HG03469 (cell line): ENCODE data around the gene UBL4B.

Experiments
- ATAC-seq: cut with Tn5 transposase; IDR thresholded peaks from one replicate; pipeline ENCODE4 v1.9.1; 2021; ENCODE audit warnings: mild to moderate bottlenecking, moderate library complexity, moderate number of reproducible peaks; ENCODE audit not compliant: unreplicated experiment

The UBL4B gene

DNA sequence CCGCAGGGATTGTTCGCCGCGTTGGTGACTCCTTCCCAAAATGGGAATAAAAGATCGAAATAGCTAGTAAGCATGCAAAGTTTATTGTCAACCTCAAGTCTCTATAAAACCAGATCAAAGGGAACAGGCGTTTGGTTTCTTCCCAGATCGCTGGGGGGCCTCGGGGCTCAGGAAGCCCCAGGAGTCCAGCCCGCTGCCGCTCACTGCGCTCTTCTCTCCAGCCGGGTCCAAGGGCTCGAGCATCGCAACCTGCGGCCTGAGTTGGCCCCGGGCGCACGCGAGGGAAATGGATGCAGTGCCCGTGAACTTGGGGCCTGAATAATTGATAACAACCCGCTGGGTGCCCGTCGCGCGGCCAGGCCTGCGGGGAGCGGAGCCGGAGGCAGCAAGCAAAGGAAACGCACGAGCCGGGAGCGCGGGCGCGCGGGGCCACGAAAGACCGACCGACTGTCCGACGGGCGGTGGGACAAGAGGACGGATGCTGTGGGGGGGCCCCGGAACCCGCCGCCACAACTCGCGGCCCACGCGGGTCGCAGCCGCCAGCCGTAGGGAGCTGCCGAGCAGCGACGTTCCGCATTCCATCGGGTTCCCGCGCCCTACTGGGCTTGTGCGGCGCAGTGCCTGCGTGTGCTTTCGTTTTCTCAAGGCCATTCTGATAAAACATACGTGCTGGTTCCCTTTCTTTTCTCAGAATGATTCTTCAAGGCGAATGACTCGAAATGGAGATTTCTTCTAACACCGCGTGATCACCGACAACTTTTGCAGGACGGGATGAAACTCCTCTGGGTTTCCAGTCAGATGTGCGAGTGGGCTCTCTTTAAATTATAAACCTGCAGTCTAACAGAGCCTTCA lies 27.8 kb upstream of the UBL4B start:
- ATAC-seq: no peak

DNA sequence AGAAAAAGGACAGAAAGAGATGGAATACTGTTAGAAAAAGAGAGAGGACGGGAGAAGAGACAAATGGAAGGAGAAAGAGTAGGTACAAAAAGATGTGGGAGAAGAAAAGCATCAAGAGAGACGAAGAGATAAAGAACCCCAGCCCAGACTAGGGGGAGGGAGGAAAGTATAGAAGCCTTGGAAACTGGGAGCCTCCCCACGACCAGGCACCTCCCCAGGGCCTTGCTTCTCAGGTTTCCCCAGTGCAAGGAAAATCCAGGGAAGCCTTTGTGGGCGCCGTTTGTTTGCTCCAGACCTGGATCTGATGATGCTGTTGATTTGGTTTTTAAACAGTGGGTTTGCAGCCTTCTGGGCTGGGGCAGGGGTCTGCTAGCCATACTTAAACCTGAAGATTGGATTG lies 26.6 kb upstream of the UBL4B start:
- no peak for ATAC-seq

DNA sequence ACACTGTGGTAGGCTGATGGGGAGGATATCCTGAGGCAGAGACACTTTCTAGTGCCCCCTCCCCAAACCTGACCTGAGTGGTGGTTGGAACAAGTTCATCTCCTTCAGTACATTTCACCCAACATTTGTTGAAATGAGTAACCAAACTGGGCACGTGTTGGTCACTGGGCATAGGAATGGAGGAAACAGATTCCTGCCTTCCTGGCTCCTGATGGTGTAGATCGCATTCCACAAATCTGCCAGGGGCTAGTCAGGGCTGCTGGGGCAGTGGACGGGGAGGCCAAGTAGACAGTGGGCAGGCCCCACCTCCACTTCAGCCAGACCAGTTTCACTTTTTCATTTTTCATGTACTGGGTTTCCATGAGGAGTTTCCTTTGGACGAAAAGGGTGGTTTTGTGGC lies 25.3 kb upstream of the UBL4B start:
- no peak for ATAC-seq

DNA sequence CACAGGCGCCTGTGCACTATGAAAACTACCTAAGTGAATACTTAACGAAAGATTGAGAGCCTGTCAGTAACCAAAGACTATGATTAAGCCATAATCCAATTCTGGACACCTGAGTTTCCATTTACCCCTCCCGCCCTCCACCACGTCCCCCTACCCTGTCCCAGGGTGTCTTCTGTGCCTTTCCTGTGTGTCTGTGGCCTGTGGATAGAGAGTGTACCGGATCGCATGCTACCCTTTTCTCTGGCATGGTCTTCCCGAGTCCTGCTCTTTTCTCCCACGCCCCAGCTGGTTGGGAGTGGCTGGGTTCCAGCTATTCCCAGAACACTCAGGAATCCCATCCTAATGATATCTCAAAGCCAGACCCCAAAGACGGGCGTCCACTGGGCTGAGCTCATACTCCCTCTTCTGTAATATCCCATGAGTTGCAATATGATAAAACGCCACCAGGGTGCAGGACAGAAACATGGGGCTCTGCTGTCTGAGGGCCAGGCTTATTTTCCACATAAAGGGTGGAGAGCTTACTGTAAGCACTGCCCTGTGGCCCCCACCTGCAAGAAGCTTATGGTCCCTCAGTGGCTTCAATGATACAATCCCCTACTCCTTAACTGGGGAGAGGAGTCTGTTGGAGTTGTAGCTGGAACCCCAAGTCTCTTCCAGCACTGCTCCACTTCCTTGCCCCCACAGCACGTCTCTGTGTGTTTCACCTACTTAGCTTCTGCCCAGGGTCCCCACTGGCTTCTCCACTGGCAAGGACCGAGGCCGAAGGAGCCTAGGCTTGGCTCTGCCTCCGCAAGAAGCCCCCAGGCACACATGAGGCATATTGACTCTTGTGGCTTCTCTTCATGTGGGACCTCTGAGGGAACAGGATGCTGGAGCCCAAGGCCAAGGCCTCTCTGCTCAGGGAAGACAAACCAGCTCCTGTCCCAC lies 24.2 kb upstream of the UBL4B start:
- no peak for ATAC-seq

DNA sequence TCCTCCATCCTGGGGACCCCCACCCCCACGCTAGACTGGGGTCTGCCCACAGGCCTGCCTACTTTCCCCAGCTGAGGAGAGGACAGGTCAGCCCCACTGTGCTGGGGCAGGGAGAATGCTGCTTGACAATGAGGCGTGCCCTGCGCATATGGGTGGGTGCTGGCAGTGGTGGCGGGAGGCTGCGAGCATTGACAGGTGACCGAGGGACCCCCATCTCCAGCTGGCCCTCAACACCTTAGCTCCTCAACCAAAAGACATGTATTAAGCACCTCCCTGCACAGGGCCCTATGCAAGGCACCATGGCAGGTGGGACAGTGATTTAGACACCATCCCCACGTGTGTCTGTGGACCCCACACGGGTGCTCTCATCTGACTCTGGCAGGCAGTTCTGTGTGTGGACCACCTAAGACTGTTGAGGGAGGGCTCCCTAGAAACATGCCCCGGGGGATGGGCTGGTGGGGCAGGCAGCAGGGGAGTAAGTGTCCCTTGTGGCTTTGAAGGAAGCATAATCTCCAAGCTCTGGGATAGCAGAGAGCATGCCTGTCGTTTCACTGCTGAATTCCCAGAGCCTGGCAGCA lies 23.4 kb upstream of the UBL4B start:
- ATAC-seq: no peak

DNA sequence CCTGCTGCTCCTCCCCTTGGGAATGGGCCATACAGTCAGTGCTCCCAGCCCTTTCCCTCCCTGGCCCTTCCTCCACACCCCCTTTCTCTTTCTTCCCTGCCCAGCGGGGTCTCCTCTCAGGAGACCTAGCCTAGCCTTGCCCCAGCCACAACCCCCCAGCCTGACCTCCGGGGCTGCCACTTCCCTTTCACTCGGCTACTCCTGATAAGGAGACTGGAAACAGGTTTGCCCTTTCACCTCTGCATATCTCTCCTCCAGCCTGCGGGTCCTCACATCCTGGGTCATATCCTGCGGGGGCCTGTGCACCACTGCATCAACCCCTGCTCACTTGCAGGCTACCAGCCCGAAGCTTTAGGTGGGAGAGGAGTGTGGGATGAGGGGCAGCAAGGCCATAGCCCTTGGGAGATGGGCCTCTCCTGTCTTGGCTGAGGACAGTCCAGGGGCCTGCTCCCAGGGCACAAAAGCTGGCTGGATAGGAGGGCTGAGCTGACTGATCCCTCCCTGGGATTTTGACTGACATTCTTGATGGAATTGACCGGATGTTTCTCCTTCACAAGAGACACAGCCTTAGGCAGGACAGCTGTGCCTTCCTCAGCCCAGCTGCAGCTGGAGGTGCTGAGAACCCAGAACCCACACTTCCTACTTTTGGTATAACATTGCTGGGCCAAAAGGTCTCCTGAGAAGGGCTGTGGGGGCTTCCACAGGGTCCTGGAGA lies 22.5 kb upstream of the UBL4B start:
- no peak for ATAC-seq

DNA sequence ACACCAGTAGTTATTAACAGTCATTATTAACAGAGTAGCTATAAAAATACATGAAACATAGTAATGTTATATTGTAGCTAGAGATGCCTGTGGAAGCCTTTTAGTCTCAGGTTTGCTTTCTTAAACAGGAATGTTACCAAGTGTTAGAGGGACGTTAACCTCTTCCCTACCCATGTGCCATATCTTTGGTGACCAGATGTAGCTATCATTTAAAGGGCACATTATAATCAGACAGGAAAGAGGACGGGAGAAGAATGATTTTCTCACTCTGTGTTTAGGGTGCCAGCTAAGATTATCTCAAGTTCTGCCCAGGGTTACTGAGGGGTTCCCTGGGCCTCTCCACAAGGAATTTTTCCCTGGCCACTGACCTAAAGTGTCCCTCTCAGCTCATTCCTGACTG lies 20.9 kb upstream of the UBL4B start:
- ATAC-seq: no peak

DNA sequence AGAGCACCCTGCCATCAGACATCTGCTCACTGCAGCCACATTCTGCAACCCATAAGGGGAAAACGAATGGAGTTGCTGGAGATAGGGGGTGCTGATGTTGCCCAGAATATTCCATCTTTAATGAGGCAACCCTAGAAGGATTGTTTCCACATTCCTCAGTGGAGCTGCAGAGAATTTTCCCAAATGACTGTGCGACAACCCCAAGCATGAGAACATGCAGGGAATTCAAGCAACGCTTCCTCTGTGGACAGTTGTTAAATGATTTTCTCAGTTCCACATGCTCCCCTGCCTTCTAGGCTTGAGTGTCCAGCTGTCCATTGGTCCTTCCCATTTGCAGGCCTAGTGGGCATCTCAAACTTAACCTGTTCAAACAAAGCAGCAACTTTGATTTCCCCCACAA lies 20.5 kb upstream of the UBL4B start:
- ATAC-seq: no peak

DNA sequence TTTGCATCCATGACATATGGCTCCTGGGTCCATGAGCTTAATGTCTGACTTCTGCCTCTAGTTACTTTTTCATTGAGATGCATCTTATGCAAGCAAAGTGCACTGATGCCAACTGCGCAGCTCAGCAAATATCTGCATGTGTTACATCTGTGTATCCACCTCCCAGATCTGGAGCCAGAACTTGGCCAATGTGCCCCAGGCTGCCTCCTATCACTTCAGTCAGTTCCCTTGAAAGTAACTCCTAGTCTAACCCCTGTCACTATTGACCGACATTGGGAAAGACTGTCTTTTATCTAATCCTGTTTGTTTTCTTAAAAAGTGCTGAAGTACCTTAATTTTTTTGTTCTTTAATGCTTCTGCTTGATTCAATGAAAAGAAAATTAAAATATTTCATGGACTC lies 19.3 kb upstream of the UBL4B start:
- no peak for ATAC-seq

DNA sequence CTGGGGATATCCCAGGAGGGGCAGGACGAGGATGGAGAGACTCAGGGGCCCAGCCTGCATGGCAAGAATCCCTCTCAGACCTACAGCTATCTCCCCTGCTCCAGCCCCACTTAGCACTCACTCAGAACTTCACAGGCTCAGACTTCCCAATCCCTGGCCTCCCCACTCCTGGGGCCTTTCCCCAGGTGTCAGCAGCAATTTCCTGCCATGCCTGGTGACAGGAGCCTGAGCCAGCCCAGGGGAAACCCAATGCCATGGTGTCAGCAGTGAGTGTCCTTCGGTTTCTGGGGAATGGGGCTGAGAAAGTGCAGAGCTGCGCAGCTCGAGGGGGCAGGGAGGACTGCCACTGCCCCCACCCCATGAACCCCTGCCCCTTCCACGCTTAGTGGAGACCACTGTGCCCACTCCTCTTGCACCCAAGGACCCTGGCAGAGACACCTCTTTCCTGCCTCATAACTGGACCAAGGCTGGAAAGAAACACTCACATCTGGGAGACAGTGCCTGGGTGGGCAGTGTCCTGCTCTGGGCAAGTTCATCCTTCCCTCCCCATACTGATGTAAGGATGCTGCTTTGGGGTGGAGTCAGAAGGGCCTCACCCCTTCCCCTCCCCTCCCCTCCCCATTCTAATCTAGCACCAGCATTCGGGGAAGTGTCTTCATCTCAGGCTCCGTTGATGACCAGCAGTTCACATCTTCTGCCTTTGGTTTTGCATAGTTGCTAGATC lies 17.1 kb upstream of the UBL4B start:
- ATAC-seq: no peak

DNA sequence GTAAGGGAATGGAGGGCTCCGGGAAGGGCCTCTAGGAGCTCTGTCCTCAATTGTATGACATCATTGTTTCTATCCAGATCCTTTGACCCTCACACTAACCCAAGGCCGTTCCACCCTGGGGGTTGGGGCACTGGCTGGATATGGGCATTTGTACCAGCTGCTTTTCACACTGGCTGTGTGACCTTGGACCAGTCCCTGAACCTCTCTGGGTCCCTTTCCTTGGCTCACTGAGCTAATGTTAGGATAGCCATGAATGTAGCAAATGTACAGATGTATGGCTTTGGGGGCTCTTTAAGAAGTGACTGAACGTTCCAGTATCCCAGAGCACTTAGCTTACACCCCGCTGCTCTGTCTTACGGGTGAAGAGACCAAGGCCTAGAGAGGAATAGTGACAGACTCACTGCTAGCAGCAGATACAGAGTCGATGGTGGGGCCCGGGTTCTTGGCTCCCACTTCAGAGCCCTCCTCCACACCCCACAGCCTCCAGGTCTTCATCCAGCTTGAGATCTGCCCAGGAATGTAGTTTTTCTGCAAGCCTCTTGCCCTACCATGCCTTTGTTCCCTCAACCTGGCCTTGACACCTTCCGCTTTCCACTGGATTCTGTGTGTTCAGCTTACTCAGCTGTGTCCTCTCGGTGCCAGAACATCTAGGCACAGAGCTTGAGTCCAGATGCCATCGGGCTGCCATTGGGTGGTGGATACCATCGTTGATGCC lies 14.6 kb upstream of the UBL4B start:
- no peak for ATAC-seq

DNA sequence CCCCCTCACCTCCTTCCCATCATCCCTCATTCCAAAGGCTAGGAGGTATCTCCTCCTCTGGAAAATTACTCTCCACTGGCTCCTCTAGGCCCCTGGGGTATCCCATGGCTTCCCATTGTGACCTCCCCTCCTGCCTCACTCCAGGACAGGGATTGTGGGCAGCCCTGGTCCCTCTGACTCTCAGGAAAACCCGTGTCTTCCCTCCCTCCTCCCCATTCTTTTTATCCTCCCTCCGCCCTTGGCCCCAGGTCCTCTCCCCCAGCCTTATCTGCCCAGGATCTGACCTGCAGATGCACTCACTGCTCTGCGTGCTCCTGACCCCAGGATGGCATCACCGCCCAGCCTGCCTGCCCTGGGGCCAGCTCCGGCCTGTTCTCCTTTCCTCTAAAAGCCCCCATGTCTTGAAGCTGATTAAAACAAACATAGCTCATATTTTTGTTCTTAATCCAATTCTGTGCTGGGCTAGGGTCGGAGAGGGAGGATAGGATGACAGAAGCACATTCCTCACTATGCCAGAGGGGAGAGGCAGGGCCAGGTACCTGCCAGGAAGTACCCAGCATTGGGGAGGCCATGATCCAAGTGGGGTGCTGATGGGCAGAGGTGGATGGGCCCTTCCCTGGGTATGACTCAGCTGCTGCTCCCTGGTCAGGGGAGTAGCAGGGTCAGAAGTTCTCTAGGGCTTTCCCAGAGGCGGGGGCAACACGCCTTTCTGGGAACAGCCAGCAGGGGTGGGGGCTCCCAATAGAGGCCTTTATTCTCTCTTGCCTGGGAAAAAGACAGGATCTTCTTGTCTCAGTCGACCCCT lies 13.8 kb upstream of the UBL4B start:
- ATAC-seq: no peak

DNA sequence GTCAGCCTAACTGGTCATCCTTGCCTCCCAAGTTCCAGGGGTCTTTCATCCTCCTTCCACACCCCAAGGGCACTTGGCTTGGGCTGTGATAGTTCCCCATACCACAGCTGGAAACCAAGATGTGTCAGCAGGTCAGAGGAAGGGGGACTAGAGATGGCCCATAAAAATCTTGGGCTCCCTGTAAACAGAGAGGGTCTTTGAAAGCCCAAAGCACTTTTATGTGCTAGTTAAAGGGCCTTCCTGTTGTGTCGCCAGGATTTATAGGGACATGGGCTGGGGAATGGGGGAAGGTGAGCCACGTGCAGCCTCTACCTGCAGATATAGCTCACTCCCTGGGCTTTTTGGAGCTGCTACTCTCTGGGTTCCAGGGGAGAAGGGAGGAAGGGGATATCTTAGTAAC lies 11.9 kb upstream of the UBL4B start:
- no peak for ATAC-seq

DNA sequence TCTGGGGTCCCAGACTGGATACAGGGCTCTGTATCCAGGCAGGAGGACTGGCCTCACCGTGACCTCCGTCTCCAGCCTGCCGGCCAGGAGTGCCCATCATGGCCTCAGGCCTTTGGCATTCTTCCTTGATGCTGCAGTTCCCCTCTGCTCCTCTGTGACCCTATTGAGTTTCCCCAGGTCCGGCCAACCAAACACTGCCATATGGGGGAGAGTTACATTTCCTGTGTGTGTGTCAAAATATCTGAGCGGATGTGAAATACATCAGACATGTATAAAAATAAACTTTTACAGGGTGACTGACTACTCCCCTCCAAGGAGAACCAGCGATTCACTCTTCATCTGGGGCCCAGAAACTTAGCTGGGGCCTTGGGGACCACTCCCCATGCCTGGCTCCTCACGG lies 10.2 kb upstream of the UBL4B start:
- ATAC-seq: no peak

DNA sequence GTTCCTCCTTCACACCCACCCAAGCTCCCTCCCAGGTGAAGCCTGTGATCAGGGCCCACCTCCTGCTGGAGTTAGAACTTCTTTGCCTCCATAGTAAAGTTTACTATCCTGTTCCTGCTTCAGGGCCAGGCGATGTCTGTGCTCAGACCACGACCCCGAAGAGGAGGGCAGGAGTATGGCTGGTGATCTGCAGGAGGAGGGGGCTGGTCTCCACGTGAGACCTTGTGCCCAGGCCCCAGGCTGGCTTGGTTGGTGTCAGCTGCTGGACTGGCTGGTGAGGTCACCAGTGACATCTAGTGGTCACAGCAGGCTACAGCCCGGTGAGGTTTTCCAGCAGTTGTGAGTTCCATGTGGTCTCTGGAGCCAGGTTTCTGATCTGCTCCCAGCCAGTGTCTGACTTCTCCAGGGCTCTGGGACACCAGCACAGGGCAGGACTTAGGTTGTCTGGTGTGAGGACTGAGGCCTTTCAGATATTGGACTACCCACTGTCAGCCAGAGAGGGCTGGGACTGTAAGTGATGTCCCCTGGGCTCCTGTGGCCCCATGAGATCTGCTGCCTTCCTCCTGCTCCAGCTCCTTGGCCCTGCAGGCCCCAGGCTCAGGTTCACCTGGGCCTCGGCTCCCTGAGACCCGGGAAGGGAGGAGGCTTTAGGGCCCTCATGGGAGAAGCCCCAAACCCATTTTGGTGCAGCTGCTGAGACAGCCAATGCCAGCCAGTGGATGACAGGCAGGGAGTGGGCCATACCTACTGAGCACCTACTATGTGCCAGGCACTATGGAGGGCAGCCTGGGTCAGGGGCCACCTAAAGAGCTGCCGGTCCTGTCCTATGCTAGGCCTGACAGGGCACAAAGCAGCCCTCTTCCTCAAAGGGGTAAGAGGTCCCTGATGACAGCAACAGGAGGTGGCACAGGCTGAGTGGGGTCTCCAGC lies 6.0 kb upstream of the UBL4B start:
- ATAC-seq: no peak

DNA sequence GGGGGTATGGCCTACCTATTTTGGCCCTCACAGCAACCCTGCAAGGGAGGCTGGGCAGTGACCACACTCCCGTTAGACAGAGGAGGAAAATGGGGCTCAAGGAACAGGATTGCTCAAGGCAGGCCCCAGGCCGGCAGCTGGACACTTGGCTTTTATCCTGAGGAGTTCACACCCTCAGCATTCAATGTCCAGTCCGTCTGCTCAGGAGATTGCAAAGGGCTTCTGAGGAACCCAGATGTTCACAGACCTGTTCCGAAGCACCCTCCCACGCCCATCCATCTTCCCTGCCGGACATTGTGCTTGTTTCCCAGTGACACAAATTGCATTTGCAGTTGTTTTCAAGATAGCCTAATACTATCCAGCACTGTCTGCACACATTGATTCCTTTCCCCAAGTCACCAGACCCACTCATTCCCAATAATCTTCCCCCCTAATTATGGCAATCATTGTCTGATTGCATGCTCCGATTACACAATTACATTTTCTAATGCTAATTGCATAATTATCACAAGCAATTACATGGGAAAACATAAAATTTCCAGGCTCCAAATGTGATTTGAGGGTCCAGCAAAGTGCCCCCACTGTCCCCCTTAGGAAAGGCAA lies 4.3 kb upstream of the UBL4B start:
- ATAC-seq: no peak

DNA sequence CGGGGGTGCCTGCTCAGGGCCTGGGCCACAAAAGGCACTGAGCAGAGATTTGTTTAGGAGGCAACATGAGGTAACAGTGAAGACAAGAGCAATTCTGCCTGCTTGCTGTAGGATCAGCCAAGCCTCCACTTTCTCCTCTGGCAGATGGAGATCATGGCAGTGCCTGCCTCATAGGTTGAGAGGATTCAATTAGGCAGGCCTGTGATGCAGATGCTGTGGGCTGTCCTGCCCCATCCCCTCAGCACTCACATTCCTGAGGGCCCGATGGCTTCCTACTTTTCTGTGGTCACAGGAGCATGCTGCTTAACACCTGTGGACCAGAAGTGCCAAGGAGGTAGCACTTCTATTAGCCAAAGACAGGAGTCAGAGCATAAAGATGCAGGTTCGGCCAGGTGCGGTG lies 1.2 kb upstream of the UBL4B start:
- no peak for ATAC-seq
